ENCODE data around the gene EEFSEC.

Gene EEFSEC

DNA sequence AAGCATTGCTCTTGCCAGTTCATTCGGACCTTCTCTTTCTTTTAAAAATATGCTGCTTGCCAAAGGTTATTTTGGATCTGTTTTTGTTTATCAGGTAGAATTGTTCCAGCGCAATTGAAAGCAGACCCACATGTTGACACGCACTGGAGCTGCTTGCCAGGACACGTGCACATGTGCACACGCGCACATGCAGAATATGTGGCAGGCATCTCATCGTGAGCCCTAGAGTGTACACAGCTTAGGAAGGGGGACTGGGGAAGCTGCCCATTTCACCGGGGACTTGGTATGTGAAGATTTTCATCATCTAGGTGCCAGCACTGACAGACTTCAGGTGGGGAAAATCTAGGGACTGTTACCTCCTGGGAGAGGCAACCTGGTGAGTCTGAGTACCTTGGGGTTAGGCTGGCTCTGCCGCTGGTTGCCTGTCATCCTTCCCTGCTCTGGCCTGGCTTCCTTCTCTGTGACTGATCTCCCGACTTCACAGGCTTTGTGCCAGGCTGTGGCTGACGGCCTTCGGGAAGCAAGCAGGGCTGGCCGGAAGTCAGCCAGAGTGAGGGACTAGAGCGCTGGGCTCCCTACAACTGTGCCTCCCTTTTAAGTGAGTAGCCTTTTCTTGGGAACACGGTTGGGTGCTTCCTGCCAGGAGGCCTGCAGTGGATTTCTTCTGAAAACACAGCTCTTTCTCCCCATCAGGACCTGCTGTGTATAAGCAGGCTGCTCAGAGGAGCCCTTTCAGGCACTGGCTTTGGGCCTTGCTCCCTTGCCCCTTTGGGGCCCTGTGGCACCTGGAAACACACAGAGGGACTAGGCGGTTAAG lies 129.3 kb downstream of the EEFSEC start:
- no peaks in the 10 kb centered on the region for H3K4me1 ChIP-seq (ENCODE audit: control insufficient read depth in 1 of 2, insufficient read depth in 2 of 2, low read length in 2 of 2)
- no peaks in the 10 kb centered on the region for H3K9me3 ChIP-seq (ENCODE audit: control insufficient read depth in 1 of 2, low read length in 2 of 2)
- H3K4me3 ChIP-seq (ENCODE audit: low read depth in 1 of 2, low read length in 2 of 2): no peak overlapping the region
- peaks cover 0 to 6% of the 10 kb centered on the region in 2 donors for H3K36me3 ChIP-seq (ENCODE audit: control insufficient read depth in 1 of 2, insufficient read depth in 2 of 2, low read length in 2 of 2)
- H3K27me3 ChIP-seq (ENCODE audit: control insufficient read depth in 1 of 2, insufficient read depth in 2 of 2, low read length in 2 of 2): no peaks in the 10 kb centered on the region
- no peak overlapping the region for H3K27ac ChIP-seq (ENCODE audit: low read depth, low read length)
- H3K9ac ChIP-seq (ENCODE audit: low read depth in 1 of 2, low read length in 2 of 2): no peak overlapping the region

DNA sequence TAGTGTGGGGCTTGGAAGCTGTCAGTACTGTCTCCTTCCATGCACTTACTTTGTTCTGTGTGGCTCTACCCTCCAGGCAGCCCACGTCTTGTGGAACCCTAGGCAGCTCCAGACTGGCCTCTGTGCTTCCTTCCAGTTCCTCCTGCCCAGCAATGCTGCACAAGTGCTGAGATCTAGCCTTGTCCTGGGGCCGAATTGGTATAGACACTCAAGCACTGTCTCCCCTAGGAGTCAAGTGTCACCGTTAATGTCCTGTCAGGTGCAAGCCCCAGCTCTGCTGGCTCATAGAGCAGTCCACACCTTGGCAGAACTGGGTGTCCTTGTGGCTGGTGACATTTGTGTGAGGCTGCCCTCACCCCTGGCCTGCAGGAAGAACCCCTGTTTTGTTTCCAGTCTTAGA lies 130.1 kb downstream of the EEFSEC start:
- no peaks in the 10 kb centered on the region for H3K4me1 ChIP-seq (ENCODE audit: control insufficient read depth in 1 of 2, insufficient read depth in 2 of 2, low read length in 2 of 2)
- H3K4me3 ChIP-seq (ENCODE audit: low read depth in 1 of 2, low read length in 2 of 2): no peak overlapping the region
- no peak overlapping the region for H3K9ac ChIP-seq (ENCODE audit: low read depth in 1 of 2, low read length in 2 of 2)
- H3K36me3 ChIP-seq (ENCODE audit: control insufficient read depth in 1 of 2, insufficient read depth in 2 of 2, low read length in 2 of 2): peaks cover 0 to 6% of the 10 kb centered on the region in 2 donors
- H3K27me3 ChIP-seq (ENCODE audit: control insufficient read depth in 1 of 2, insufficient read depth in 2 of 2, low read length in 2 of 2): no peaks in the 10 kb centered on the region
- no peak overlapping the region for H3K27ac ChIP-seq (ENCODE audit: low read depth, low read length)
- H3K9me3 ChIP-seq (ENCODE audit: control insufficient read depth in 1 of 2, low read length in 2 of 2): no peaks in the 10 kb centered on the region

DNA sequence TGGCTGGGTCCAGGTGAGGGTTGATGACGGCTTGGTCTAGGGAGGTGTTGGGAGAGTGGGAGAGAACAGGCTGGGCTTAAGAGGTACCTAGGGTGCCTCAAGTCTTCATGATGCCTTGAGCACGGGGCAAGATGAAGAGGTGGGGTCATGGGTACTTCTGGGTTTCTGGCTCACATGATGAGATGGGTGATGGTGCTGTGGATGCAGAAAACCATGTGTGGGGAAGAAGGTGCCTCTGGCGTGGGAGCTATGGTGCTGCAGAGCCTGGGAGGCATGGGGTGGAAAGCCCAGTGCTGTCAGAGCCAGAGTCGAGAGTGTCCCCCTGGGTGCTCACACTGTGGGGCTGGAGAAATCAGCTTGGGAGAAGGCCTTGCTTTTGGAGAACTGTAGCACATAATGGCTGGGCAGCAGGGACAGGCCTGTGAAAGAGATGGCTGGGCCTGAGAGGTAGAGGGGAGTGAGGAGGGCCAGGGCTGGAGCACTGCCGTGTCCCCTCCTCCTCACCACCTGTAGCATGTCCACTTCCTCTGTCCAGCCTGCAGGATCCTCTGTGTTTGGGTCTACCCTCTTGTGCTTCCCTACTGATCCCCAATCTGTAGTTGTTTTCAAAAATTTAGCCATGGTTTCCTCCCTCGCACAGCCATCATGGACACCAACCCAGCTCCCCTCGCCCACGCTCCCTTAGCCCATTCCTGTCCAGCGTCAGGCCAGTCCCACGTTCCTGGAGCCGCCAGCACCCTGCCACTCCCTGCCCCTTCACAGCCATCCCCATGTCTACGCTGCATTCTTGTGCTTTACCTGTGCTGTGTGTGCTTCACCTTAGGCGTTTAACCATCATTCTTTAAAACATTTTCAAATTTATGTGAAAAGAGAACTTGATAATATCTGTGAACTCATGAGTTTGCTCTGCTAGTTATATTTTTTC lies 132.0 kb downstream of the EEFSEC start:
- Histone ChIP-seq H3K4me1 (ENCODE audit: control insufficient read depth in 1 of 2, insufficient read depth in 2 of 2, low read length in 2 of 2) (no peaks in the 10 kb centered on the region), H3K9ac (ENCODE audit: low read depth in 1 of 2, low read length in 2 of 2) (no peak overlapping the region), H3K9me3 (ENCODE audit: control insufficient read depth in 1 of 2, low read length in 2 of 2) (no peaks in the 10 kb centered on the region), H3K36me3 (ENCODE audit: control insufficient read depth in 1 of 2, insufficient read depth in 2 of 2, low read length in 2 of 2) (peaks cover 0 to 6% of the 10 kb centered on the region in 2 donors), H3K27me3 (ENCODE audit: control insufficient read depth in 1 of 2, insufficient read depth in 2 of 2, low read length in 2 of 2) (no peaks in the 10 kb centered on the region), H3K27ac (ENCODE audit: low read depth, low read length) (no peak overlapping the region), H3K4me3 (ENCODE audit: low read depth in 1 of 2, low read length in 2 of 2) (no peak overlapping the region)

DNA sequence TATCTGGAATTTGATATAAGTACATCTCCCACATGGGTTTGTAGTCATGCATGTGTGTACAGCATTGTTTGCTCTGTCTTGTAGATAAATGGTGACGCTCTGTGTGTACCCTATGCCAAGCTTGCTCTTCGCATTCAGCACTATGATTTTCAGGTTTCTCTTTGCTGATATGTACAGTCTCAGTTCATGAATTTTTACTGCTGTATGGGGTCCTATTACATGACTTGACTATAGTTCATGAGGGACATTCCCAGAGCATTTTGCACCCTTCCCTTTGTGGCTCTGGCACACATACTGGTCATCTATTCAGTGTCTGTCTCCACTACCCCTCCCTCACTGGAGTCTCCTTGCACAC lies 132.7 kb downstream of the EEFSEC start:
- H3K4me3 ChIP-seq (ENCODE audit: low read depth in 1 of 2, low read length in 2 of 2): no peak overlapping the region
- peaks cover 0 to 6% of the 10 kb centered on the region in 2 donors for H3K36me3 ChIP-seq (ENCODE audit: control insufficient read depth in 1 of 2, insufficient read depth in 2 of 2, low read length in 2 of 2)
- no peaks in the 10 kb centered on the region for H3K9me3 ChIP-seq (ENCODE audit: control insufficient read depth in 1 of 2, low read length in 2 of 2)
- no peak overlapping the region for H3K27ac ChIP-seq (ENCODE audit: low read depth, low read length)
- H3K9ac ChIP-seq (ENCODE audit: low read depth in 1 of 2, low read length in 2 of 2): no peak overlapping the region
- H3K27me3 ChIP-seq (ENCODE audit: control insufficient read depth in 1 of 2, insufficient read depth in 2 of 2, low read length in 2 of 2): no peaks in the 10 kb centered on the region
- H3K4me1 ChIP-seq (ENCODE audit: control insufficient read depth in 1 of 2, insufficient read depth in 2 of 2, low read length in 2 of 2): no peaks in the 10 kb centered on the region

- peaks cover 0 to 6% of the 10 kb centered on the region in 2 donors for H3K36me3 ChIP-seq (ENCODE audit: control insufficient read depth in 1 of 2, insufficient read depth in 2 of 2, low read length in 2 of 2)
- H3K9me3 ChIP-seq (ENCODE audit: control insufficient read depth in 1 of 2, low read length in 2 of 2): no peaks in the 10 kb centered on the region
- no peaks in the 10 kb centered on the region for H3K27me3 ChIP-seq (ENCODE audit: control insufficient read depth in 1 of 2, insufficient read depth in 2 of 2, low read length in 2 of 2)
- no peak overlapping the region for H3K27ac ChIP-seq (ENCODE audit: low read depth, low read length)
- H3K4me1 ChIP-seq (ENCODE audit: control insufficient read depth in 1 of 2, insufficient read depth in 2 of 2, low read length in 2 of 2): no peaks in the 10 kb centered on the region
- H3K4me3 ChIP-seq (ENCODE audit: low read depth in 1 of 2, low read length in 2 of 2): no peak overlapping the region
- H3K9ac ChIP-seq (ENCODE audit: low read depth in 1 of 2, low read length in 2 of 2): no peak overlapping the region
Observed at GRCh38 chr3:128286691-128287090, 133.4 kb downstream of the EEFSEC start.

DNA sequence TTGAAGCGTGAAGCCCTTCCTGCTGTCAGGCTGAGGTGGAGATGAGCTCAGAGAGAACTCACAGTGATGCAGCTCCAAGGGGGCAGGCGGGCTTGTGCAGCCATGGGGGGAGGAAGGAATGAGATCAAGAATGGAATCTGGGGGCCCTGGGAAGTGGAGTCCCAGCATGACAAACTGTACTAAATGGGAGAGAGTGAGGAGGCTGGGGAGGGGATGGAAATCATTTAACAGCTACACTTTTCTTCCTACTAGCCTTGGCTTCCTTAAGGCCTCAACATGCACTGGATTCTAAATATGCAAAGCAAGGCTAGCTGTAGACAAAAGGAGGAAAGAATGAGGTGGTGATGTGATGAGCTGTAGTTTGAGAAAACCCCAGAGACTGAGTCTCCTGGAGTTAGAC lies 133.9 kb downstream of the EEFSEC start:
- Histone ChIP-seq H3K4me3 (ENCODE audit: low read depth in 1 of 2, low read length in 2 of 2) (no peak overlapping the region), H3K27ac (ENCODE audit: low read depth, low read length) (no peak overlapping the region), H3K9me3 (ENCODE audit: control insufficient read depth in 1 of 2, low read length in 2 of 2) (no peaks in the 10 kb centered on the region)

GRCh38 chr3:128289534-128289933 lies 136.3 kb downstream of the EEFSEC start:
- Histone ChIP-seq H3K4me1 (ENCODE audit: control insufficient read depth in 1 of 2, insufficient read depth in 2 of 2, low read length in 2 of 2) (no peaks in the 10 kb centered on the region), H3K36me3 (ENCODE audit: control insufficient read depth in 1 of 2, insufficient read depth in 2 of 2, low read length in 2 of 2) (no peaks in the 10 kb centered on the region), H3K27me3 (ENCODE audit: control insufficient read depth in 1 of 2, insufficient read depth in 2 of 2, low read length in 2 of 2) (no peaks in the 10 kb centered on the region), H3K4me3 (ENCODE audit: low read depth in 1 of 2, low read length in 2 of 2) (no peak overlapping the region), H3K27ac (ENCODE audit: low read depth, low read length) (no peak overlapping the region), H3K9ac (ENCODE audit: low read depth in 1 of 2, low read length in 2 of 2) (no peak overlapping the region), H3K9me3 (ENCODE audit: control insufficient read depth in 1 of 2, low read length in 2 of 2) (no peaks in the 10 kb centered on the region)

More for the DNA sequence above, 133.9 kb downstream of the EEFSEC start:
- Histone ChIP-seq H3K4me1 (ENCODE audit: control insufficient read depth in 1 of 2, insufficient read depth in 2 of 2, low read length in 2 of 2) (no peaks in the 10 kb centered on the region), H3K36me3 (ENCODE audit: control insufficient read depth in 1 of 2, insufficient read depth in 2 of 2, low read length in 2 of 2) (peaks cover 0 to 6% of the 10 kb centered on the region in 2 donors), H3K9ac (ENCODE audit: low read depth in 1 of 2, low read length in 2 of 2) (no peak overlapping the region), H3K27me3 (ENCODE audit: control insufficient read depth in 1 of 2, insufficient read depth in 2 of 2, low read length in 2 of 2) (no peaks in the 10 kb centered on the region)

DNA sequence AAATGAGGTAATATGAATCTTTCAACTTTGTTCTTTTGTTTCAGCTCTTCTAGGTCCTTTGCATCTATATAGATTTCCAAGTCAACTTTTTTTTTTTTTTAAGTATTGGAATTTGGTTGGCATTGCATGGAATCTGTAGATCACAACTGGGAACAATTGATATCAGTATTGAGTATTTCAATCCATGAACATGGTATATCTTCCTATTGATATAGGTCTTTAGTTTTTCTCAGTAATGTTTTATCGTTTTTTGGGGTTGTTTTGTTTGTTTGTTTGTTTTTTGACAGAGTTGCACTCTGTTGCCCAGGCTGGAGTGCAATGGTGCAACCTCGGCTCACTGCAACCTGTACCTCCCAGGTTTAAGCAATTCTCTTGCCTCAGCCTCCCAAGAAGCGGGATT lies 137.2 kb downstream of the EEFSEC start:
- no peaks in the 10 kb centered on the region for H3K36me3 ChIP-seq (ENCODE audit: control insufficient read depth in 1 of 2, insufficient read depth in 2 of 2, low read length in 2 of 2)
- H3K4me1 ChIP-seq (ENCODE audit: control insufficient read depth in 1 of 2, insufficient read depth in 2 of 2, low read length in 2 of 2): no peaks in the 10 kb centered on the region
- H3K27me3 ChIP-seq (ENCODE audit: control insufficient read depth in 1 of 2, insufficient read depth in 2 of 2, low read length in 2 of 2): no peaks in the 10 kb centered on the region
- no peak overlapping the region for H3K27ac ChIP-seq (ENCODE audit: low read depth, low read length)
- H3K4me3 ChIP-seq (ENCODE audit: low read depth in 1 of 2, low read length in 2 of 2): no peak overlapping the region
- no peak overlapping the region for H3K9ac ChIP-seq (ENCODE audit: low read depth in 1 of 2, low read length in 2 of 2)
- no peaks in the 10 kb centered on the region for H3K9me3 ChIP-seq (ENCODE audit: control insufficient read depth in 1 of 2, low read length in 2 of 2)

DNA sequence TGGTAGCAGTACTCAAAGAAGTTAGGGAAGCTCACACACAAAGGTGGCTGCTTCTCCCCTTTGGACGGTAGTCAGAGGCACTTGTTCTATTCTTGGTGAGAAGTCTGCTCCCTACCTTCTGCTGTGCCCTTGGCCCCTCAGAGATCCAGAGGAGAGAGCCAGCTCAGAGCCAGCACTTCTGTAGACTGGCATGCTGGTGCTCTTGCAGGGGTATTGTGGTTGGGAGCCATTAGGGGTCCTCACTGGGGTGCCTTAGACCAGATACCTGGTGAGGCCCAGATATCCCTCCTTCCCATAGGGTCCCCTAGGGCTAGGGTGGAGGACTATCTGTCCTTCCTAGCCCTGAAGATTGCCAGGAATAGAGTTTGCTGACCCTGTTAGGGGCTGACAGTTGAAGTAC lies 140.6 kb downstream of the EEFSEC start:
- H3K9ac ChIP-seq (ENCODE audit: low read depth in 1 of 2, low read length in 2 of 2): no peak overlapping the region
- H3K27ac ChIP-seq (ENCODE audit: low read depth, low read length): no peak overlapping the region
- H3K36me3 ChIP-seq (ENCODE audit: control insufficient read depth in 1 of 2, insufficient read depth in 2 of 2, low read length in 2 of 2): no peaks in the 10 kb centered on the region
- no peak overlapping the region for H3K4me3 ChIP-seq (ENCODE audit: low read depth in 1 of 2, low read length in 2 of 2)
- H3K27me3 ChIP-seq (ENCODE audit: control insufficient read depth in 1 of 2, insufficient read depth in 2 of 2, low read length in 2 of 2): no peaks in the 10 kb centered on the region
- no peaks in the 10 kb centered on the region for H3K9me3 ChIP-seq (ENCODE audit: control insufficient read depth in 1 of 2, low read length in 2 of 2)
- no peaks in the 10 kb centered on the region for H3K4me1 ChIP-seq (ENCODE audit: control insufficient read depth in 1 of 2, insufficient read depth in 2 of 2, low read length in 2 of 2)

DNA sequence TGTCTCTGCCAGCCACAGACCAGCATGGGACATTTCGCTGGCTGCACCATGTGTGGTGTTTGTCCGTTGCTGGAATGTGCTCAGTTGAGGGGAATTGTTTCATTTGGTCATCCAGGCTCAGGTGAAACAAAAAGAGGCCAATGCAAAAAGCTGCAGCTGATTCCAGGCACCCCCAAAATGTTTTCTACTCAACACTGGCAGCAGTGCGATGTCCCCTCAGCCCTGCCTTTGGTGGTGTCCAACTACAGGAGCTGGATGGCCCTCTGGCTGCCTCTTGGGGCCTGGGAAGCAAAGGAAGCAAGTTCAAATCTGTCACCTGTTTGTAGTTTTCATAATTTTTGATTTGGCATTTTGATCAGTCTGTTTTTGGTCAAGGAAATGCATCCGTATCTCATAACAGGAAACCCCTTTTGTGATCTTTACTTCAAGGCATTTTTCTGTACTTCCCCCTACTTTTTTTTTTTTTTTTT lies 141.8 kb downstream of the EEFSEC start:
- no peak overlapping the region for H3K27ac ChIP-seq (ENCODE audit: low read depth, low read length)
- no peaks in the 10 kb centered on the region for H3K4me1 ChIP-seq (ENCODE audit: control insufficient read depth in 1 of 2, insufficient read depth in 2 of 2, low read length in 2 of 2)
- H3K9me3 ChIP-seq (ENCODE audit: control insufficient read depth in 1 of 2, low read length in 2 of 2): no peaks in the 10 kb centered on the region
- H3K4me3 ChIP-seq (ENCODE audit: low read depth in 1 of 2, low read length in 2 of 2): no peak overlapping the region
- no peaks in the 10 kb centered on the region for H3K27me3 ChIP-seq (ENCODE audit: control insufficient read depth in 1 of 2, insufficient read depth in 2 of 2, low read length in 2 of 2)
- no peaks in the 10 kb centered on the region for H3K36me3 ChIP-seq (ENCODE audit: control insufficient read depth in 1 of 2, insufficient read depth in 2 of 2, low read length in 2 of 2)
- H3K9ac ChIP-seq (ENCODE audit: low read depth in 1 of 2, low read length in 2 of 2): no peak overlapping the region
